Stimulated activated CD4-positive, alpha-beta T cell treated with anti-CD3 and anti-CD28 coated beads, Interleukin-2, amount 100 ng/mL, for 24 hours (primary cell): ENCODE data around the gene HOXA11.

Source experiments
- DNase-seq, 2 donors: peaks; one replicate each; pipeline ENCODE4 v3.0.0-alpha.2; 2020

Gene HOXA11

DNA sequence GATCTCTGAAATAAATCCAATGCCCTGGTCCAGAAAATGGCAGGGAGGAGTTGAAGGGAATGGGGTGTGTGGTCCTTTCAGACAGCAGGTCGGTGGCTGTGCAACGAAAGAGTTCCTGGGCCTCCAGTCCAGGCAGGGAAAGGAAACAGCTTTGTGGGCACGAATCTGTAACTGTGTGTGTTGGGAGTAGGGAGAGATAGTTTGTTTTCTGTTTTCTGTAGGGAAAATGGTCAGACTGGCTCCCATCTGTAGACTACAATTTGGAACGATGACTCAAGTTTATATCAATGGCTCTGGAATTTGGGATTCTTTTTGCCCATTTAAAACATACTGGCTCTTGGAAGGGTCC is 17.1 kb downstream of the HOXA11 start:
- no peak for DNase-seq

DNA sequence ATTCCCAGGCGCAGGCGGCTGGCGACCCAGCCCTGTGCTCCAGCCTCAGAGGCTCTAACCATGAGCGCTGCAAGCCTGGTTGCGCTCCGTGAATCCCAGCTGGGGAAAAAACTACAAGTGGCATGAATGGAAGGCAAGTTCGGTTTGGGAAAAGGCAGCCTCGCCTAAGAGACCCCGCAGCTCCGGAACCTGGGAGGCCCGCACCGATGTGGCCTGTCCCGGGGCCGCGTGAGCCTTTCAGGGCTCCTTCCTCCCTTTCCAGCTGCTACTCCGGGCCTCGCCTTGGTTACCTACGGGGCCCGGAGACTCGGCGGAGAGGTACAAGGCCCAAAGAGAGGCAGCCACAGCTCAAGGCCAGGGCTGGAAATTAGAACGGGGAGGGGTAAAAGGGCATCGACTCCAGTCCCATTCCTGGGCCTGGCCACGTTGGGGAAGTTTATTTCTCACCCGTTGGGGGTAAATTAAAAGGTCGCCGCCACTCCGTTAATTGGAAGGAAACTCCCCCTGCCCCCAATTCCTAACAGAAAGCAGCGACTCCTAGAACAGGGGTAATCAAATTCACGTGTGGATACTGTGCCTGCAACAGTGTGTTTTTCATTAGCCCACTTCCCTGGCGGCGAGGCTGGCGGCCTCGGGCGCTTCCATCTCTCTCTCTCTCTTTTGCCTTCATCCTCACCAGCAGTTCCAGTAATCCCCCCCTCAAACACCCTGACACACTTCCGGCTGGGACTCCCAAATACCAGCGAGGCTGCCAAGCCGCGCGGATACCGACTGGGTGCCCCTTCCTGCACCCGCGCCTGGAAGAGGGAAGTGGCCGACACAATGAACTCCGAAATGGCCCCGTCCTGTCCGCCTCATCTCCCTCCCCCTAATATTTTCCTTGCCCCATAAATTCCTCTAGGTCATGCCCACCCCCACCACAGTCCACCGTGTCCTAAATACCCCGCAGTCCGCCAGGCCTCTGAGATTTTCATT is 18.2 kb downstream of the HOXA11 start:
- no peak for DNase-seq

DNA sequence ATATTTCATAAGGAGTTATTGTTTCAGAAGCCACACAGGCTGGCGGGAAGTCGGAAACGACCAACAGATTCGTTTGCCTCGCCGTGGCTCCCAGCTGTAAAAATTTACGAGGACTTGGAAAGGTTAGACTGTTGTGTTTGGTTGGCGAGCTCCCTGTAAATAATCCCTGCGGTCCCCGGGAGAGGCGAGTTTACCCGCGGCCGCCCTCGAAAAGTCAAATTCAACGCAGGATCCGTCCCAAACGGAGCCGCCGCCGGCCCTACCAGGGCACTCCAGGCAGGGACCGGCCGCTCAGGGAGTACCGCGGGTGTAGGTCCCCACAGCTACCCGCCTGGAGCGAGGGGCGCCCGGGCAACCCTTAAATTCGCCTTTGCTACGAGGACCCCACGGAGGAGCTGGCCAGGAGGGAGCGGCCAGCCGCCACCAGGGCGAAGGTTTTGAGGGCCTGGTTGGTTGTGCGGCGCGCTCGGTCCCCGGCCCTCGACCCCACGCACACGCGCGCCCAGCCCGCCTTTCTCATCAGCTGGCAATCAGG is 19.0 kb downstream of the HOXA11 start:
- no peak for DNase-seq

DNA sequence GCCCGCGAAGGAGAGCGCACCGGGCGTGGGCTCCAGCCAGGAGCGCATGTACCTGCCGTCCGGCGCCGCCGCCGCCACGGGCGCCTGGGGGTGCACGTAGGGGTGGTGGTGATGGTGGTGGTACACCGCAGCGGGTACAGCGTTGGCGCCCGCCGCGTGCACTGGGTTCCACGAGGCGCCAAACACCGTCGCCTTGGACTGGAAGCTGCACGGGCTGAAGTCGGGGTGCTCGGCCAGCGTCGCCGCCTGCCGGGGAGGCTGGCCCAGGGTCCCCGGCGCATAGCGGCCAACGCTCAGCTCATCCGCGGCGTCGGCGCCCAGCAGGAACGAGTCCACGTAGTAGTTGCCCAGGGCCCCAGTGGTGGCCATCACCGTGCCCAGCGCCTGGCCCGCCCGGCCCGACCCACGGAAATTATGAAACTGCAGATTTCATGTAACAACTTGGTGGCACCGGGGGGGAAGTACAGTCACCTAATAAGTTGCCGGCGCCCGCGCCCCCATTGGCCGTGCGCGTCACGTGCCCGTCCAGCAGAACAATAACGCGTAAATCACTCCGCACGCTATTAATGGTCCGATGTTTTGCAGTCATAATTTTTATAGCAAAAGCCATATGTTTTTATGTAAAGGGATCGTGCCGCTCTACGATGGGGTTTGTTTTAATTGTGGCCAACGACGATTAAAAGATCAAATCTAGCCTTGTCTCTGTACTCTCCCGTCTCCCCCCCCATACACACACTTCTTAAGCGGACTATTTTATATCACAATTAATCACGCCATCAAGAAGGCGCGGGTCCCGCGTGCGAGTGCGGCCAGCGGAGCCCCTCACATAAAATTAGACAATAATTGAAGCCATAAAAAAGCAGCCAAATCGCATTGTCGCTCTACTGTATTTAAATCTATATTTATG is 19.7 kb downstream of the HOXA11 start, which contains the start of gene HOXA9:
TSS of gene HOXA9 (minus strand) at position 449 of the 907 bp plus-strand sequence. CDS start at position 369, 80 bp downstream.
- no peak for DNase-seq

DNA sequence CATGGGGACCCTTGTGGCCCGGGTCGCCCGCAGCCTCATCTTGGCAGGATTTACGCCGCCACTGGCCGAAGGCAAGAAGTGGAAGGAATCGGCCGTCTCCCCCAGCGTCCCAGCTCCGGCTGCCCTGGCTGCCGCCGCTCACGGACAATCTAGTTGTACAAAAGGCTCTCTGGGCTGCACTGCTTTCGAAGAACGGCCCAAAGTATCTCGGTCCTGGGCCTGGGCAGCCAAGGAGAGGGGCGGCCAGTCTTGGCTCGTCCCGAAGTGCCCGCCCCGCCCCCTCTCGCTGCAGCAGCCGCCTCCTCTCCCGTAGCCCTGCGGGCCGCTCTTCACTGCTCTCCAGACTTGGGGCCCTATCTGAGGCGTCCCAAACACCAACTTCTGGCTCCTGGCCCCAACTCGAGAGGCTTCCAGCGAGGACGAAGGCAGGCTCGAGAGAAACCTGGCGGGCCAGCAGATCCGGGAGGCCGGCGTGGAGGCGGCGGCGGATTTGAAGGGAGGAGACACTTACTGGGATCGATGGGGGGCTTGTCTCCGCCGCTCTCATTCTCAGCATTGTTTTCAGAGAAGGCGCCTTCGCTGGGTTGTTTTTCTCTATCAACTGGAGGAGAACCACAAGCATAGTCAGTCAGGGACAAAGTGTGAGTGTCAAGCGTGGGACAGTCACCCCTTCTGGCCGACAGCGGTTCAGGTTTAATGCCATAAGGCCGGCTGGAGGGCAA is 20.5 kb downstream of the HOXA11 start:
- no peak for DNase-seq

DNA sequence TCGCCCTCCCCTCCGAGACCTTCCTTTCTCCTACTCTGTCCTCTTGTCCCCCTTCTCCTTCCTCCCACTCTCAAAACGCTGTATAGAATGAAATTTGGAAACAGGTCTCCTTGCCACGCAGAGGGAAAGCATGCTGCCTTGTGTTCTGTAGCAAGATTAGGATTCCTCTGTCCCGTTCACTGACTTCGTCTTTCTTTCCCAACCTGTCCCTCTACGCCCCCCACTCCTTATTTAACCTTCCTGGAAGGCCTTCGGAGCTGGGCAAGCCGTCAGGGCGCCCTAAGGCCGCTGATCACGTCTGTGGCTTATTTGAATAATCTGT is 21.0 kb downstream of the HOXA11 start:
- DNase-seq = no peak

DNA sequence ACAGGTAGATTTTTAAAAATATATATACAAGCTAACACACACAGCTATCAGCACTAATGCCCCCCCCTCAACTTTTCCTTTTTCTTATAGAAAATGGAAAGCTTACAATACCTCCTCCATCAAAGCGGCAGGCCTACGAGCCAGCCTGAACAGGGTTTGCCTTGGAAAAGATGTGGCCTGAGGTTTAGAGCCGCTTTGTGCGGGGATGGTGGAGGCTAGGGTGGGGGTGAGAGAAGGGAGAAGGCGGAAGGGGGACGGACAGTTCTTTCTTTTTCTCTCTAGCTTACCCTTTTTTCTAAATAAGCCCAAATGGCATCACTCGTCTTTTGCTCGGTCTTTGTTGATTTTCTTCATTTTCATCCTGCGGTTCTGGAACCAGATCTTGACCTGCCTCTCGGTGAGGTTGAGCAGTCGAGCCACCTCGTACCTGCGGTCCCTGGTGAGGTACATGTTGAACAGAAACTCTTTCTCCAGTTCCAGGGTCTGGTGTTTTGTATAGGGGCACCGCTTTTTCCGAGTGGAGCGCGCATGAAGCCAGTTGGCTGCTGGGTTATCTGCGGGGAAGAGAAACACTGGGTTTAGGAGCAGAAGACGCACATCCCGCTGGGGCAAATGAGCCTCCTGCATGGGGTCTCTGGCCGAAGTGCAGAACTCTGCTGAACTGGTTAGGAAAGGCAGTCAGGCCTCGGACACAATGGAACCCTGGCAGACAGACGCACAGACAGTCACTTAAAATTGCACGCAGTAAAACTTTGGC is 21.6 kb downstream of the HOXA11 start:
- DNase-seq = no peak

DNA sequence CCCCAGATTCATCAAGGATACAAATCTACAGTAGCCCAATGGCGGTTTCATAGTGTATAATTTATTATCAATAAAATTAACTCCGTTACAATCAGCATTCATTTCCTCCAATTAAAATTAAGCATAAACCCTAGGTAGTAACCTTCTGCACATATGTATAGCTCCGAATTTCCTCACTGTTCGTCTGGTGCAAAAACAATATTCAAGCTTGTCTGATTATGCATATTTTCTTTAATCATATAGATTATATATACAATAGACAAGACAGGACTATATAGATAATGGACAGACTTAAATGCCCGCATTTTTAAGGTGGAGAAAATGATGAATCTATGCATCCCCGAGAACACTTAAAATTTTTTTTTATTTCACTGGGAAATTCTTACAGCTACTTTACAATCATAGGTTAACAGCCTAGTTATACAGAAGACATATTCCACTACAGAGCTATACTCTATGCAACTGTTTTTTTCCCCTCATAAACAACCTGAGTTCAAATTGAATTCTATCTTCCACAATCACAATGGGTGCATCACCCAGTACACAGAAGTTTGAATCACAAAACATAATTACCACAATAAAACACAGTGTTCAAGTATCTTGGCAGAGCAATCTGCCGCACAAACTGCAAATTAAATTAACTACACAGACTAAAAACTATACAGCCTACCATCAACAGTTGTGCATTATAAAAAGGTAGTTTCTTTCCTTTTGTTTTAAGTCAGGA is 22.3 kb downstream of the HOXA11 start:
- no peak for DNase-seq

DNA sequence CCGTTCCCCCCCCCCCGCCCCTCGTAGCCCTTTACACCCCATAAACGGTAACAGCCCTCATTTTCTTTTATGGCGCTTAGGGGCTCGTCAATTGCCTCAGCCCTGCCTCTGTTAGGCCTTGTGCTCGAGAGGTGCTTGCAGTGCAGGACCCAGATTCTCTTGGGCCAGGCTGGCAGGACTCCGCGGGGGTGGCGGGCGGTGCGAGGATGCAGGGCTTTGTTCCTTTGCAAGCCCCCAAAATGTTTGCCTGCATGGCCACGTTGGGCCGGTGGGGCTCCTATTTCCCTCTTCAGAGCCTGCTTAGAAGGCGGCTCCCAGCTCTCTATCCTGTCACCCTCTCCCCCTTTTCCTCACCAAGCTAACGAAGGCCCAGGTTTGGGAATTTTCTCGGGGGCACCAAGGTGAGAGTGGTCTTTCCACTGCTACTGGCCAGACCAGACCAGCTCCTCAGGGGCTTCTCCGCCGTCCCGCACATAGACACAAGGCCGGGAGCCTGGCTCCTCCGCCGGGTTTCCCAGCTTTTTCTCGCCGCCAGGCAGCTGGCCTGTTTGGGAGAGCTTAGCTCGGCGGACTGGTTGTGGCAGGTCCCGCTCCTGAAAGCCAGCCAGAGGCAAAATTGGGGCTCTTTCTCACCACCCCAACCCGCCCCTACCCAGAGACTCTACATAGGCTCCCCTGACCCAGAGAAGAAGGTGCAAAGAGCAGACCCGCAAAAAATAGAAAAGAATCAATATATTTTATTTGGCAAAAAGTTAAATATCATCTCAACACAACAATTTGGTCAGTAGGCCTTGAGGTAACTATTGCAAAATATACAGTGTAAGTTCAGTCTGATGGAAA is 23.1 kb downstream of the HOXA11 start:
- DNase-seq = no peak

DNA sequence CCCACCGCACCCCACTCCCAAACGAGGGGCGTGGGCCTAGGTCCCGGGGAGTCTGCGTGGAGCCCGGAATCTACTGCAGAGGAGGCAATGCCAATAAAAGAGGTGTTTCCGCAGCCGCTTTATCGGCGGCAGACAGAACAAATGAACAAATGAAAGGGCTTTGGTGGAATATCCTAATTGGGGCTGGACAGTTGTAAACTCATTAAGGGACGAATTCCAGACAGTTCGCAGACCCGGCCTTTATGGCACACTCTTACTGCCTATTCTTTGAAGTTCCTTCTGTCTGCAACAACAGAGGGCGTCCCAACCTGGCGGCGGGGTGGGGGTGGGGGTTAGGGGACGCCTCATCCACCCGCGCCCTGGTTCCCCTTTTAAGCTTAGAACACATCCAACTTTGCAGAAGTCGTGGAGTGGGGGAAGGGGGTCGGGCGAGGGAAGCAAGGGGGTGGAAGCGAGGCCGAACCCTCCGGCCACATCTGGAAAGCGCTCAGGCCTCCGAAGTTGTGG is 23.8 kb downstream of the HOXA11 start:
- DNase-seq = no peak

DNA sequence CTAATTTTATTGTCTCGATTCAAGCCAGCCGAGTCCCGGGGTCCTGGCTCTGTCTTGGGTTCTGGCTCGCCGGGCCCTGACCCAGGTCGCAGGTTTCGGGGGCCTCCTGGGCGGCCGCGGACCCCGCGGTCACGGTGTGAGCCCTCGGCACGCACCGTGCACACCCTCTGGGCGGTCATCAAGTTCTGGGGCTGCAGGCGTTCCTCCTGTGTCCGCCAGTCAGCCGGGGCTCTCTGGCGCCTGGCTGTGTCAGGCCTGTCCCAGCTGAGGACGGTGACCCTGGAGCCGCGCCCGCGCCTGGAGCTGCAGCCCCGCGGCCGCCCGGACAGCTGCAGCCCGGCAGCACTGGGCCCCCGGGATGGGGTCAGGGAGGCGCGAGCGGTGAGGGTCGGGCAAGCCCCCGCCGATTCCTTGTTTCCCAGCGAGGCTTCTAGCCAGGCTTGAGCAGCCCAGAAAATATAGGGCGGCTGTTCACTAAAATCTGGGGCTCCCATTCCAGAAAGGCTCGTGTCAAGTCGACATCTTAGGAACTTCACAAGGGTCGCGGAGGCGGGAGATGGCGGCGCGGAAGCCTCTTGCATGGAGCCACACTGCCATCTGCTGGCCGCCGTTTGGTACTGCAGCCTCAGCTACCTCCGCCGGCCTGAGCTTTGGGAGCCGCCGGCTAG is 24.4 kb downstream of the HOXA11 start:
- DNase-seq = peak; percentile 89 to 91

DNA sequence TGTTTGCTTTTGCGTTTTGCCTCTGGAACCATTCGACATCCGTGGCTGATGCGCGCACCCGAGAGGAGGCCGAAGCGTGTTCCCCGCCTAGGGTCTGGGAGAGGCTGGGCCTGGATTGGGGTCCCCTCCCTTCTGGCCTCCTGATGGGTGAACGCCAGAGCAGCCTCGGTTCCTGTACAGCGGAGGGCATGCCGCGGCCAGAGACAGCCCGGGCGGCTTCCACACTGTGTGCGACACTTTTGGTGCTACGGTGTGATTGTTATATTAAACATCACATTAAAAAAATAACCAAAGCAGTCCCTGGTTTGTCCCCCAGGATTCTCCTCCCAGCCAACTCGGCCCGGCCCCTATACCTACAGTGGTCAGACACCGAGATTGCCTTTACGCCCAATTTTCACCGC is 24.9 kb downstream of the HOXA11 start:
- DNase-seq = no peak

DNA sequence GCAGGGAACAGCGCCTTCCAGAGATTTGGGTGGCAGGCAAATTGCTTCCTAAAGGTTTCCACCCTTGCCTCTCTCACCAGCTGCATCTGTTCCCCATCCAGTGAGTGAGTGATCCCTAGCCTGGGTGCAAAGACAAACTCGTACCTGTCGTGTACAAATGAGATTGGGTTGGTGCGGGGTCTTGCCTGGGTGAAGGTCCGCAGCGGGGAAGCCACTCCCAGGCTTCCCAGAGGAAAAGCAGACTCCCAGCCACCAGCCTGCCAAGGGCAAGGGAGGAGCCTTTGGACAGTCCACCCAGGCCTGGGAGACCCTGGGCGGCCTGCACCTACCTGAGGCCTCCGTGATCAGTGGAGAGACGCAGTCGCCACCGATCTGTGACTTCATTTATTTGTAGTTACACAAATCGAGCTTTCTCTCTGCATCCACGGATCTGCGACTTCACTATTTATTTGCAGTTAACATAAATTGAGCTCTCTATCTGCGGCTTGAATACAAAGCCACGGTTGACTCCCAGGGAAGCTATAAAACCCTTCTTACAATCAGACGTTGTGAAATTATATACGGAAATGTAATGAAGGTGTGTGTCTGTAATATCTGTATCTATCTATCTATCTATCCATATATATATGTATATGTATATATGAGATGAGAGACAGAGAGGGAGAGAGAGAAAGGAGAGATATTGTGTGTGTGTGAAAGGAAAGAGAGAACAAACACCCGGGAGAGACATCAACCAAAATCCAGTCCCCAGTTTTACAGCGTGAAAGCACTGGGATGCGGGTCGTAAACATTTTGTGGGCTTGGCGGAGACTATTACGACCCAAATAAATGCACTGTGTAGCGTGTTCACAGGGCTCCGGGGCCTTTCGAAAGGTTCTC is 25.5 kb downstream of the HOXA11 start:
- DNase-seq = no peak

DNA sequence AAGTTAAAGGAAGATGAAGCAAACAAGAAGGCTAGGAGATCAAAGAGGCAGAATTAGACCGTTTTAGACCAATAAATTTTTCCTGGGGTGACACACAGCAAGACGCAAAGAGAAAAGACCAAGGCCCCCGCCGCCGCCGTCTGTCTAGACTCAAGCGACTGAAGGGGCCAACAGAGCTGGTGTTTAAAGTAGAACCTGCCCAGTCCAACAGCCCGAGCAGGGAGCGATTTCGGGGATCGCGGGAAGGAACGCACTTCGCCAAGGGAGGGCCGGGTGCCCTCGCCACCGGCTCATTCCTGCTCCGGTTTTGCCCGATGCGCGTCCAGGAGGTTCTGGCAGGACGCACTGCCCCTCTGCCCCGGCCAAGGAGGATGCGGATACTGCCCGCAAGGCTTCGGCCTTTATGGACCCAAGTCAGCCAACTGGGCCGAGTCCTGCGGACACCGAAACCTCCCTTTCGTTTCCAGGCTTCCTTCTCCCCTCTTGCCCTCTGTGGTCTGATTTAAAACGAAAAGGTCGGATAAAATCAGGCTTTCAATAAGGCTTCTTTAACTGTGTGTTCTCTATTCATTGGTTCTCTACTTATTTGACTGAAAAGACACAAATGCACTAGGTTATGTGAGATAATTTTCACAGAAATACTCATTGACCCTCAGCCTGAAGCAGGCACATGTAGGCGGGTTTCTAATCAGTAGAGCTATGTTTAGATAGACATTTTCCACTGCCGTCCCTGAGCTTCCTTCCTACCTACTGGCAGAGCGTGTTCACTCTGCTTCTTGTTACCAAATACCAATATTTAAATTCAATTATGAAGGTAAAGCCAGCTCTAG is 26.4 kb downstream of the HOXA11 start:
- no peak for DNase-seq

DNA sequence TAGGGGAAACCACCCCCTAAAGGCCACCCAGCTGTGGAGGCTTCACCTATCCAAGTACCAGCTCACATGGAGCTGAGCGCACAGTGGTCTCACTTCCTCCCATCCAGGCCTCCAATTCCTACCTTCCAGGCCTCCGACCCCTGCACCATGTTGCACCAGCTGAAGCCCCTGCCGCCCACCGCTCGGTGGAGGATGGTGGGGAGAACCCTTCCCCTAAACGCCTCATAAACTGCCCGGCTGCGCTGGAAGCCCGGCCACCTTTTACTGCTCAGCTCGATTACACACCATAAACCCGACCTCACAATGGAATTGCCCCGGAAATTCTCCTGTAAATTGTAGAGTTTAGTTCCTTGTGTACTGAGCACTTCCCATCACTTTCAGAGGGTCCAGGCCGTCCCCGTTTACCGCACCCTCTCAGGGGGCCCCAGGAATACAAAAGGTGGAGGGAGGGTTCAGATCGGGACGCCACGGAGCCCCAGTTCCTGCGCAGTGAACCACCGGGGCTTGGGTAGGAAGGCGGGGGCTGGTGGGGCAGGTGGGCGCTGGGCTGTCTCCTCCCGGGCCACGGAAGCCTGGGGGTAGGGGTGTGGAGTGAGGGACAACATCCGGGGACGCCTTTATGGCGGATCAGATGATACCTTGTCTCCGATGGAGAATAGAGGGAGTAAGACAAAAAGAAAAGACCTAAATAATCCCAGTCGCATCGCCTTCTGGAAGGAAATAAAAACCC is 27.2 kb downstream of the HOXA11 start:
- no peak for DNase-seq

DNA sequence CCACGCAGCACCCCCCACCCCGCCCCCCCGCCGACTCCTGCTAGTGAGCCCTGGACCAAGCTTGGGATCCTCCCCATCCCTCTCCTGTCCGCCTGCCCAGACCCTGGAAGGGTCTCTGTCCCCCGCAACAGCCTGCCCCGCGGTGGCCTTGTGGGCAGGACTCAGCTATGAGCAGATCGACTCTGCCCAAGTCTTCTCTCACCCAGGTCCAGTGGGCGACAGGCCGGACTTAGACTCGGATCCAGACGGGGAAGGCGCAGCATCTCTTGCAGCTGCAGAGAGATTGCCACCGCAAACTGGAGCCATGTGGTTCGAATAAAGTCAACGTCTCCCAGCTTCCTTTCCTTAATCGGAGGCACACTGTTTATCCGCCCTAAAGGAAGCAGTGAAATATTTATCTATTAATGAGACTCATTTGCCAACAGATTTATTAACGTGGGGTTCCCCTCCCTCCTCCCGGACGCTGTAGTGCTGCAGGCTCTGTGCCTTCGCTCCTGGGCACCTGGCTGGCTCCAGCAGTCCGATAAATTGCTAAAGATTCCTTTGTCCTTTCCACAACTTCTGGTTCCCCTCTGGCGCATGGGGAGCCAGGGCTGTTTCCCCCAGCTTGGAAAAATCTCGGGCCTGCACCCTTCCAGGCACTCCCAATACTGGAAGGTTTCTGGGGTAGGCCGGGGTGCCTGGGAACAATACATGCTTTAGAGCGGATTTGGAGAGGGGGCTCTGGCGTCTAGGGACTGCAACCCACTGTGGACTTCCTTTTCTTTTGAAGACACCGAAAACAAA is 27.9 kb downstream of the HOXA11 start:
- DNase-seq = no peak
